GM10847 (cell line): ENCODE data around the gene ALDH3A1.

ENCODE experiments used
- POLR2A ChIP-seq: IDR thresholded peaks from 2 replicates; pipeline ENCODE4 v1.6.1; 2011; ENCODE audit not compliant: insufficient read length; ENCODE audit errors: extremely low read depth

The ALDH3A1 gene

GRCh38 chr17:19766016-19766415 is 17.9 kb upstream of the ALDH3A1 start:
- no peak for TF ChIP-seq POLR2A

GRCh38 chr17:19763416-19763815 is 15.3 kb upstream of the ALDH3A1 start:
- TF ChIP-seq POLR2A = no peak

- no peak for TF ChIP-seq POLR2A
These were observed 14.4 kb upstream of the ALDH3A1 start for GRCh38 chr17:19762515-19762961.

- no peak for TF ChIP-seq POLR2A
These were observed 12.6 kb upstream of the ALDH3A1 start for GRCh38 chr17:19760746-19761145.

- TF ChIP-seq POLR2A = no peak
These were observed 11.8 kb upstream of the ALDH3A1 start for GRCh38 chr17:19759568-19760549.

- no peak for TF ChIP-seq POLR2A
These were observed 9.6 kb upstream of the ALDH3A1 start for GRCh38 chr17:19757536-19758180.

DNA sequence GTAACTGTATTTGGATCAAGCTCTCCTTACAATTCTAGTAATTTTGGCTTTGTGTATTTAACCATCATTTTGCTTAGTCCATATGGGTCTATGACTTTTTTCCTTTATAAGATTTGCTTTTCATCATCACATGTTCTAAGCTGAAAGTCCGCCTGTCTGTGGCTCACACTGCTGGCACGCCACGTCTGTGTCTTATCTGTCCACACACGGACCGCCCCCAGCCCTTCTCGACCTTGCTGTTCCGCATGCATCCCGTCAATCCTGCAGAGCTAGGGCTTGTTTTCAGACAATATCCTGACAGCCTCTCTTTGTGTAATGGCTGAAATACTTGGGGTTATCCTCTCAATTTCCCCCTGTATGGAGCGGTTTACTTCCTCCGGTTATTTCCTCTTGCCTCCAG is 8.4 kb upstream of the ALDH3A1 start:
- TF ChIP-seq POLR2A = no peak

DNA sequence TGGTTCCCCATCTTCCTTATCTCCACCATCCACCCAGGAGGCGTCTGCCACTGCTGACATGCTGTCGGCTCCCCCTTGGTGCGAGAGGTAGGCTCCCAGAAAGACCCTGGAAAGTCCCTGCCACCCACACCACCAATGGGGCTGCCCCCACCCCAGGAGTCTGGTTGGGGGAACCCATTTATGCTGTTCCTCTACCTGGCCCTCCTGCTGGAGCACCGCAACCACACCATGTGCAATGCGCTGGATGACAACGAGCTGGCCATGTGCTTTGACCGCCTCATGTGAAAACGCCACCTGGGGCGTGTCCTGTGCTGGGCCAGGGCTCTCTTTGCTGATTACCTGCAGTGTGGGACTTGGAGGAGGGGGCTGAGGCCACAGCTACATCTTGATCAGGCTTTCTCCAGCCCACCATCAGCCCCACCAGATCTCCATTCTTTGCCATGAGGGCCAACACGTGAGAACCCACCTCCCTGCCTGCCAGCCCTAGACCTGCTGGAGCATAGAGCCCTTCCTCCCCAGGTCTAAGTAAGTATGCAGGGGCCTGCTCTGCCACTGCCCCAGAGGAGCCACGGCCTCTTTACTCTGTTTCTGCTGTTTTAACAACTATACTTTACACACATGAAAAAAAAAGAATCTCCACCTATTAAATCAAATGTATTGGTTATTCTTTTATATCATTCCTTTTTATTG is 7.9 kb upstream of the ALDH3A1 start:
- TF ChIP-seq POLR2A = no peak

DNA sequence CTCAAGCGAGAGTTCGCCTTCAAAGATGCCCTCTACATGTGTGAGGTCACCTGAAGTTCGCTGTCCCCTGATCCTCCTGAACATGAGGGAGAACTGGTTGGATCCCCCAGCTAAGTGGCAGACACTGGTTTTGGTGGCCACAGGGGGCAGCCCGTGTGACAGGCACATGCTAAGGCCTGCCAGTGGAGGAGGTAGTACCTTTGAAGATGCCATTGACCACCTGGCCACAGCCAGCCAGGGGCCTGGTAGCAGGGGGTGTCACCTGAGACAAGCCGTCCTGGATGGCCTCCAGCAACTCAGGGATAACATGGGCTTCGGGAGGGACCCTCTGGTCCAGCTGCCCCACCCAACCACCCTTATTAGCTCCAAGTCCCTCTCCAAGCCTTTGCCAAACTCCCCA is 7.3 kb upstream of the ALDH3A1 start:
- TF ChIP-seq POLR2A = no peak

DNA sequence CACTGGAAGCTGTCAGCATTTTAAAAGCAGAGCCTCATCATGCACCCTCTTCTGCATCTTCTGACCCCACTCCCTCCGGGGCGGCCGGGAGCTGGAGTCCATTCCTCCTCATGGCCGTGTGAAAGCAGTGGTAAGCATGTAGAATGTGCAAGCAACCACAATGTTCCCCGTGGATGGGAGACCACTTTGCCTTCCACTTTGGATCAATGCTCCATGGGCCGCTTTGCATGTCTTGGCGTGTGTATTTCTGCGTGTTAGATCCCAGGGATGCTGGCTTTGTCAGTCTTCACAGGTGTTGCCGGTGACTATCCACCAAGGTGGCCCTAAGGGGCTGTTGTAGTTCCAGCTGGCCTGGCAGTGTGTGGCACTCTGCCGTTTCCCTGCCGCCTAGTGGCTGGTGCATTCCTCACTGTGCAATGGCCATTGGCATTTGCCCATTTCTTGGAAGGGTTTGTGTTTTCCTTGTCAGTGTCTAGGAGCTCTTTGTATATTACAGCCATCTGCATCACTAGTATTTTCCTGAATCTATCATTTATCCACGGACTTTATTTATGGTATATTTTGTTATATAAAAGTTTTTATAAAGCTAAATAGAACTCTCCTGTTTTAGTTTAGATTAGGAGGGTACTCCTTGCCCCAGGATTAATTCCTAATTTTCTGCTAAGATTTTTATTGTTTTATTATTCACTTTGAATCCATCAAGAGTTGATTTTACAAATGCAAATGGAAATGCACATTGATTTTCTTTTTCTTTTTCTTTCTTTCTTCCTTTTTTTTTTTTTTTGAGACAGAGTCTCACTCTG is 5.8 kb upstream of the ALDH3A1 start:
- TF ChIP-seq POLR2A = no peak

GRCh38 chr17:19753051-19753509 is 5.0 kb upstream of the ALDH3A1 start:
- no peak for TF ChIP-seq POLR2A

- no peak for TF ChIP-seq POLR2A
These were observed 4.3 kb upstream of the ALDH3A1 start for GRCh38 chr17:19752216-19753050.

DNA sequence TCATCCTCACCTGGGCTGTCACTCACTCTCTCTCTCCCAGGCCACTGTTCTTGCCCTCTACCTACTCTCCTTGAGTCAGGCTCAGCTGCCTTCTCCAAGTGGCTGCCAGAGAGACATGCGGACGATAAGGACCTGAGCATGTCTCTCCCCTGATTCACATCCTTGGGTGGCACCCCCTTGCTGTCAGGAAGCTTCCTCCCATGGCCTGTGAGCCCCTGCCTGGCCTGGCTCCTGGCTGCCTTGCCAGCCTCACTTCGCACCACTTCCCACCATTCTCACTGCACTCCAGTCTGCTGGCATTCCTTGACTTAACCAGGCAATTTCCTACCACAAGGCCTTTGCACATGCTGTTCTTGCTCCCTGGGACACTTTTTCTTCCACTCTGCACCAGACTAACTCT is 2.7 kb upstream of the ALDH3A1 start:
- no peak for TF ChIP-seq POLR2A

- no peak for TF ChIP-seq POLR2A
These were observed 2.0 kb upstream of the ALDH3A1 start for GRCh38 chr17:19750020-19750572.
